Measurements from ENCODE around the gene MRGPRF. TPM values are rescaled to one million over a fixed set of nuclear protein-coding genes. Genes with fewer than 3 reads are reported as not detected.

MRGPRF gene
- total and polyA plus RNA-seq, 2 of the 8 experiments (the other 6 are each of a cell fraction or from before 2014, with no cell fraction given), result 7.5 to 11.0 TPM

GRCh38 chr11:69059429-69059828 lies 46.4 kb upstream of the MRGPRF start (continued):
- TF ChIP-seq KDM1A (IDR thresholded peaks at IDR 0.05; ENCODE audit: borderline replicate concordance, low read length), result no peak

Measured in H1 (cell line).